ENCODE results near the gene CCDC8.
"Not testable (repeated sequence)": the region's sequence is repeated elsewhere in the genome, so short reads cannot be mapped to it uniquely, and the experiment has no call there.

The CCDC8 gene

DNA sequence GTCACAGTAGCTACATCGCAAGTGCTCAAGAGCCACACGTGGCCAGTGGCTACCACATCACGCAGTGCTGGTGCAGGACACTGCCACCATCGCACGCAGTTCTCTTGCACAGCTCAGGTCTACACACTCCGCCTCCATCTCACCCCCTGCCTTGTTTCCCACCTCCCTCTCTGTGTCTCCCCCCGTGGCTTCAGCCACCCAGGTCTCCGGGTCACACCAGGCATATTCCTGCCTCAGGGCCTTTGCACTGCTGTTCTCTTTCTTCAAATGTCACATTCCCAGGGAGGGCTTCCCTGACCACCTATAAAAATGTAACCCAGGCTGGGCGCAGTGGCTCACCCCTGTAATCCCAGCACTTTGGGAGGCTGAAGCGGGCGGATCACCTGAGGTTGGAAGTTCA, 10.6 kb downstream of the CCDC8 start:
- Histone ChIP-seq H3K9me3 (no peaks in the 10 kb centered on the region), H3K4me1 (no peaks in the 10 kb centered on the region), H3K27me3 (no peaks in the 10 kb centered on the region; the same call in 1 of the 2 replicates), H3K4me3 (ENCODE audit: low read depth, low read length) (no peak overlapping the region), H3K36me3 (no peaks in the 10 kb centered on the region)
- DNase-seq = no peak
- TF ChIP-seq, protein P1, sequence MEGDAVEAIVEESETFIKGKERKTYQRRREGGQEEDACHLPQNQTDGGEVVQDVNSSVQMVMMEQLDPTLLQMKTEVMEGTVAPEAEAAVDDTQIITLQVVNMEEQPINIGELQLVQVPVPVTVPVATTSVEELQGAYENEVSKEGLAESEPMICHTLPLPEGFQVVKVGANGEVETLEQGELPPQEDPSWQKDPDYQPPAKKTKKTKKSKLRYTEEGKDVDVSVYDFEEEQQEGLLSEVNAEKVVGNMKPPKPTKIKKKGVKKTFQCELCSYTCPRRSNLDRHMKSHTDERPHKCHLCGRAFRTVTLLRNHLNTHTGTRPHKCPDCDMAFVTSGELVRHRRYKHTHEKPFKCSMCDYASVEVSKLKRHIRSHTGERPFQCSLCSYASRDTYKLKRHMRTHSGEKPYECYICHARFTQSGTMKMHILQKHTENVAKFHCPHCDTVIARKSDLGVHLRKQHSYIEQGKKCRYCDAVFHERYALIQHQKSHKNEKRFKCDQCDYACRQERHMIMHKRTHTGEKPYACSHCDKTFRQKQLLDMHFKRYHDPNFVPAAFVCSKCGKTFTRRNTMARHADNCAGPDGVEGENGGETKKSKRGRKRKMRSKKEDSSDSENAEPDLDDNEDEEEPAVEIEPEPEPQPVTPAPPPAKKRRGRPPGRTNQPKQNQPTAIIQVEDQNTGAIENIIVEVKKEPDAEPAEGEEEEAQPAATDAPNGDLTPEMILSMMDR (IDR thresholded peaks at IDR 0.05; ENCODE audit: low read depth, low read length) = no peak

DNA sequence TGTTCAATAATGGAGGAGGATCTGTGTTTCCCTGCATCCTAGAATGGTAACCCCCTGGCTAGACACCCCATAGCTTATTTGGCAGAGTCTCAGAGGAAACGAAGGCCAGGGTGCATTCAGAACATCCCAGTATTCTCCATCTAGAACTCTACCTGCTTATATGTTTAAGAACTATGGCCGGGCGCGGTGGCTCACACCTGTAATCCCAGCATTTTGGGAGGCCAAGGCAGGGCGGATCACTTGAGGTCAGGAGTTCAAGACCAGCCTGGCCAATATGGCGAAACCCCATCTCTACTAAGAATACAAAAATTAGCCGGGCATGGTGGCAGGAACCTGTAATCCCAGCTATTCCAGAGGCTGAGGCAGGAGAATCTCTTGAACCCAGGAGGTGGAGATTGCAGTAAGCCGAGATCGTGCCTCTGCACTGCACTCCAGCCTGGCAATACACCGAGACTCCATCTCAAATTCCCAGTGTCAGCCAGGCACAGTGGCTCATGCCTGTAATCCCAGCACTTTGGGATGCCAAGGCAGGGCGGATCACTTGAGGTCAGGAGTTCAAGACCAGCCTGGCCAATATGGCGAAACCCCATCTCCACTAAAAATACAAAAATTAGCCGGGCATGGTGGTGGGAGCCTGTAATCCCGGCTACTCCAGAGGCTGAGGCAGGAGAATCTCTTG, 15.4 kb downstream of the CCDC8 start:
- peak; percentile 1 for DNase-seq
- H3K36me3 ChIP-seq; H3K9me3 ChIP-seq; H3K27me3 ChIP-seq; H3K4me1 ChIP-seq; H3K4me3 ChIP-seq (ENCODE audit: low read depth, low read length): not testable (repeated sequence)

DNA sequence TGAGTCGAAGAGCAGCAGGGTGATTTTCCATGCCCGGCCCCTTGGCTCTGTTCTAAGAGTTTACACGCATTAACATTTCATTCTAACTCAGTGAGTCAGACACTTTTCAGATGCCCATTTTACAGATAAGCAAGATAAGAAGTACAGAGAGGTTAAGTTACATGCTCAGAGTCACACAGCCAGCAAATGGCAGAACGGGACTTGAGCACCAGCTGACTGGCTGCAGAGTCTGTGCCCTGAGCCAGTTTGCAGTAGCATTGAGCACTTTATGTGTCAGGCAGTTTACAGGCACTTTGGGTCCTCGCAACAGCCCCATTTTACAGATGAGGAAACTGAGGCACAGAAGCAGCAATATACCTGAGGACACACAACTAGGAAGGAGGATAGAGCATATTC, 19.0 kb downstream of the CCDC8 start:
- TF ChIP-seq, protein P1 (IDR thresholded peaks at IDR 0.05; ENCODE audit: low read depth, low read length) = no peak
- Histone ChIP-seq H3K27me3 (no peaks in the 10 kb centered on the region; the same call in 1 of the 2 replicates), H3K4me3 (ENCODE audit: low read depth, low read length) (no peak overlapping the region), H3K9me3 (no peaks in the 10 kb centered on the region), H3K36me3 (peaks cover 23% of the 10 kb centered on the region), H3K4me1 (no peaks in the 10 kb centered on the region; the same call in 1 of the 2 replicates)
- DNase-seq = no peak

DNA sequence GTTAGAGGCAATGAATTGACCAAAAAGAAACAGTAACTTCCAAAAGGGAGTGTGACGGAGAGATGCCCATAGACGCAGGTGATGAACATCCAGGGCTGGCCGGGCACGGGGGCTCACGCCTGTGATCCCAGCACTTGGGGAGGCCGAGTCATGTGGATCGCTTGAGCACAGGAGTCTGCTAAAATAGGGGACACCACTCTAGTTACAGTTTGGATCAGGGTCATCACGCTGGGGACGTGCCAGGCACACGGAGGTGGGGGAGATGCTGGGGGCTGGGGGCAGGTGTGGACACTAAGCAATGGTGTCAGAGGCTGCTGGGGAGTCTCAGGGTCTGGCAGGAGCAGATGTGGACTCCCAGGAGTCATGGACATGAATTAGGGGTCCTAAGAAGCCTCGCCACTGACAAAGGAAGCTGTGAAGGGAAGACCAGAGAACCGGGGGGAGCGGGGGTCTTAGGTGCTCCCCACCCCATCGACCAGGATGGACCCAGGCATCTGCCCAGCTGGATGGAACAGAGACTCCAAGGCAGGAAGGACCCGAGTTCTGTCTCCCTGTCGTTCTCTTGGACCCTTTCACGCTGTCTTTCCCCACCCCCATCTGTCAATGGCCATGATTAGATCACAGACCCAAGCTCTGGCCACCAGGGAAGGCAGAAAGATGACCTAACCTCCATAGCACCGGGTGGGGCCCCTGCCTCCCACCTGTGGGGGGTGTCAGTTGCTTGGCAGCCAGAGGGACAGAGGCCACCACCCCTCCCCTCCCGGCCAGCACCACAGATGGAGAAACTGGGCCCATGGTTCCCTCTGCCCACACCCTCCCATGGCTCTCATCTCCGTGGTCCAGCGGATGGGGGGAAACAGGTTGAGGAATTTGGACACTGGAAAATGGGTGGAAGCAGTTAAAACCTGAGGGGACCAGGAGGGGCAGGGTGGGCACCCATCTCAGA, 19.6 kb downstream of the CCDC8 start:
- Histone ChIP-seq H3K9me3 (no peaks in the 10 kb centered on the region), H3K4me1 (no peaks in the 10 kb centered on the region; the same call in 1 of the 2 replicates), H3K4me3 (ENCODE audit: low read depth, low read length) (no peak overlapping the region), H3K36me3 (peaks cover 30% of the 10 kb centered on the region), H3K27me3 (no peaks in the 10 kb centered on the region; the same call in 1 of the 2 replicates)
- DNase-seq = no peak
- TF ChIP-seq, protein P1 (IDR thresholded peaks at IDR 0.05; ENCODE audit: low read depth, low read length) = no peak

DNA sequence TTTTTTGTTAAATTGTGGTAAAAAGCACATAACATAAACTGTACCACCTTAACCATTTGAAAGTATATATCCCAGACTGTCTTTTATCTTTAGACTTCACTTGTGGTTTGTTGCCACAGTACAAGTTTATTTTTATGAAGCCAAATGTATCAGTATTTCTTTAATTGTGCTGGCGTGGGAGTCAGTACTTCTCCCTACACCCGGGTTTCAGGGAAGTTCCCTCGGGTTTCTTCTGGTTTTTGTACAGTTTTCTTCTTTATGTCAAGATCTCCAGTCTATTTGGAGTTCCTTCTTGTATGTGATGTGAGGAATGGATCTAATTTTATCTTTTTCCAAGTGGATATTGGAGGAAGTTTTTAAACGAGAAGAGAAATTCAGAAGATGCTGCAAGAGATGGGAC, 20.5 kb downstream of the CCDC8 start:
- Histone ChIP-seq H3K4me3 (ENCODE audit: low read depth, low read length) (no peak overlapping the region), H3K36me3 (peaks cover 39% of the 10 kb centered on the region), H3K27me3 (no peaks in the 10 kb centered on the region), H3K9me3 (no peaks in the 10 kb centered on the region), H3K4me1 (no peaks in the 10 kb centered on the region; the same call in 1 of the 2 replicates)
- no peak for DNase-seq
- TF ChIP-seq, protein P1 (IDR thresholded peaks at IDR 0.05; ENCODE audit: low read depth, low read length) = no peak

DNA sequence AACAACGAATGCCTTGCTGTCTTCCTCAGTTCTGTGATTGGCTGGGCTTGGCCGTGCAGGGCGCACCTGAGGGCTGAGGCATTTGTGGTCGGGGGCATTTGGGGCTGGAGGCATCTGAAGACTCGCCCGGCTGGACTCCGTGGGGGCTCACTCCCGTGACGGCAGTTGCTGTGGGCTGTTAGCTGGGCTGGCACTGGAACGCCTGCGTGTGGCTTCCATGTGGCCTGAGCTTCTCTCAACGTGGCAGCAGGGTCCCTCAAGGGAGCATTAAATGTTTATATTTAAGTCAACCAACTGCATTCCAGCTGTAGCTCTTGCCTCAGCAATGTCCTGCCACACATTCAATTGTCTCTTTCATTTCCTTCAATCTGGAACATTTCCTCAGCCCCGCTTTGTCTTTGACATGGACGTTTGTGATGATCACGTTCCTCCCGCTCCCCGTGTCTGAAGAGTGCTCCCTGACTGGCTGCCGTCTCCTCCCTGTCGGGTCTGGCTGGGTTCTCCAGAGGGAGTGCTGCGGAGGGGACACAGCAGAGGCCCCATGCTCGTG, 21.0 kb downstream of the CCDC8 start:
- Histone ChIP-seq H3K9me3 (no peaks in the 10 kb centered on the region), H3K27me3 (no peaks in the 10 kb centered on the region), H3K4me3 (ENCODE audit: low read depth, low read length) (no peak overlapping the region), H3K36me3 (peaks cover 44% of the 10 kb centered on the region), H3K4me1 (no peaks in the 10 kb centered on the region; the same call in 1 of the 2 replicates)
- TF ChIP-seq, protein P1 (IDR thresholded peaks at IDR 0.05; ENCODE audit: low read depth, low read length) = no peak
- no peak for DNase-seq

All from BE2C (cell line).